Astrocyte (in vitro differentiated cells and primary cell): Measurements from ENCODE around the gene FANK1.

Experiments
- CTCF ChIP-seq: IDR thresholded peaks from 2 replicates; pipeline ENCODE4 v1.5.1; 2011; ENCODE audit warnings: low read depth, mild to moderate bottlenecking, inconsistent platforms, low read length, moderate library complexity; ENCODE audit not compliant: insufficient read depth
- EZH2 ChIP-seq: IDR thresholded peaks from 2 replicates; pipeline ENCODE4 v1.6.1; 2012; ENCODE audit warnings: mild to moderate bottlenecking, low read length, inconsistent platforms; ENCODE audit not compliant: insufficient read depth

GRCh38 chr10:125848857-125849256, 47.5 kb upstream of the FANK1 start:
- TF ChIP-seq CTCF: no peak
- TF ChIP-seq EZH2: no peak
